ENCODE data around the gene WDCP. TPM values are rescaled to one million over a fixed set of nuclear protein-coding genes. Genes with fewer than 3 reads are reported as not detected.
"Not testable (repeated sequence)": the region's sequence is repeated elsewhere in the genome, so short reads cannot be mapped to it uniquely, and the experiment has no call there.

Gene WDCP, protein sequence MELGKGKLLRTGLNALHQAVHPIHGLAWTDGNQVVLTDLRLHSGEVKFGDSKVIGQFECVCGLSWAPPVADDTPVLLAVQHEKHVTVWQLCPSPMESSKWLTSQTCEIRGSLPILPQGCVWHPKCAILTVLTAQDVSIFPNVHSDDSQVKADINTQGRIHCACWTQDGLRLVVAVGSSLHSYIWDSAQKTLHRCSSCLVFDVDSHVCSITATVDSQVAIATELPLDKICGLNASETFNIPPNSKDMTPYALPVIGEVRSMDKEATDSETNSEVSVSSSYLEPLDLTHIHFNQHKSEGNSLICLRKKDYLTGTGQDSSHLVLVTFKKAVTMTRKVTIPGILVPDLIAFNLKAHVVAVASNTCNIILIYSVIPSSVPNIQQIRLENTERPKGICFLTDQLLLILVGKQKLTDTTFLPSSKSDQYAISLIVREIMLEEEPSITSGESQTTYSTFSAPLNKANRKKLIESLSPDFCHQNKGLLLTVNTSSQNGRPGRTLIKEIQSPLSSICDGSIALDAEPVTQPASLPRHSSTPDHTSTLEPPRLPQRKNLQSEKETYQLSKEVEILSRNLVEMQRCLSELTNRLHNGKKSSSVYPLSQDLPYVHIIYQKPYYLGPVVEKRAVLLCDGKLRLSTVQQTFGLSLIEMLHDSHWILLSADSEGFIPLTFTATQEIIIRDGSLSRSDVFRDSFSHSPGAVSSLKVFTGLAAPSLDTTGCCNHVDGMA
- 13.7 and 14.6 TPM in 2 replicates for total RNA-seq (2014; rRNA removed; shearing (Covaris generic))
- 10.1 and 11.6 TPM in 2 replicates for polyA plus RNA-seq (2015; cell fraction: cytosol; rRNA removed)
- 20.7 and 21.1 TPM in 2 replicates for polyA plus RNA-seq (2015; cell fraction: nucleus; rRNA removed)

DNA sequence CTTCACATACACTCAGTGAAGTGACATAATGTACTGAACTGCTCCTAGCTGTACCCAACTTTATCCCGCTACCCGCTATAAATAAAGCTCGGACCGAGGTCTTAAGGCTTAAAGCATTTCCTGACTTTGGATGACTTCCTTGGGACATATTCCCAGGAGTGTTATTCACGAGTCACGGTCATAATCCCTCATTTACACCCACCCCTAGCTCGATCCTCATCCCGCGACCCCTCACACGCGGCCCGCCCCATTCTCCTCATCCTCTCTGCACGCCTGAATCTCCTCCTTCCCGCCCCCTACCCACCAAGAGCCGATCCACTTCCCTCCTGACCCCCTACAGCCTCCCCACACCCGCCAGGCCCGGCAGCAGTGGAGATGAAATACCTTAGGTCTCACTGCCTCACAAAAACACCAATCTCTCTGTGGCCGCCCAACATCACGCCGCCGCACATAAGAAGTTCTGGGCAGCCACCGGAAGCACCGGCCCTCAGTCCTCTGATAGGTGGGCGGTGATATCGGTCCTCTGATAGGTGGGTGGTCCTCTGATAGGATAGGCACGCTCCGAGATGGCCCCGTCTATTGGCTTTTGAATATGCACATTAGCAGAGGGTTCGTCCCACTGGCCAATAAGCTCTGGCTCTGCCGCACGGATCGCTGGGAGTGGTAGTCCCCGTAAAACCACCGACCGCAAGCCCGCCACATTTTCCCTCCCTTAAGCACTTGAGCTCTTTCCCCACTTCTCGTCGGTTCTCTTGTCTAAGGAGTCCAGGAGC lies at the start of gene WDCP:
Gene WDCP (minus strand): TSS at position 462 of the 773 bp plus-strand sequence. CDS start 7,897 bp downstream, outside the sequence.
- DNase-seq (ENCODE audit: low read depth), result peak; percentile 99

DNA sequence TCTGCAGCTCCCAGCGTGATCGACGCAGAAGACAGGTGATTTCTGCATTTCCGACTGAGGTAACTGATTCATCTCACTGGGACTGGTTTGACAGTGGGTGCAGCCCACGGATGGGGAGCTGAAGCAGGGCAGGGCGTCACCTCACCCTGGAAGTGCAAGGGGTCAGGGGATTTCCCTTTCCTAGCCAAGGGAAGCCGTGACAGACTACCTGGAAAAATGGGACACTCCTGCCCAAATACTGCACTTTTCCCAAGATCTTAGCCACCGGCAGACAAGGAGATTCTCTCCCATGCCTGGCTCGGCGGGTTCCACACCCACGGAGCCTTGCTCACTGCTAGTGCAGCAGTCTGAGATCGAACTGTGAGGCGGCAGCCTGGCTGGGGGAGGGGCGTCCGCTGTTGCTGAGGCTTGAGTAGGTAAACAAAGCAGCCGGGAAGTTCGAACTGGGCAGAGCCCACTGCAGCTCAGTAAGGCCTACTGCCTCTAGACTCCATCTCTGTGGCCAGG lies 48.0 kb upstream of the WDCP start:
- not testable (repeated sequence) for DNase-seq (ENCODE audit: low read depth)

DNA sequence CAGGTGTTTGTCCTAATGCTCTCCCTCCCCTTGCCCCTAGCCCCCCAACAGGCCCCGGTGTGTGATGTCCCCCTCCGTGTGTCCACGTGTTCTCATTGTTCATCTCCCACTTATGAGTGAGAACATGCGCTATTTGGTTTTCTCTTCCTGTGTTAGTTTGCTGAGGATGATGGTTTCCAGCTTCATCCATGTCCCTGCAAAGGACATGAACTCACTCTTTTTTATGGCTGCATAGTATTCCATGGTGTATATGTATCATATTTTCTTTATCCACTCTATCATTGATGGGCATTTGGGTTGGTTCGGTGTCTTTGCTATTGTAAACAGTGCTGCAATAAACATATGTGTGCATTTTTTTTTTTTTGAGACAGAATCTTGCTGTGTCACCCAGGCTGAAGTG lies 46.1 kb upstream of the WDCP start:
- not testable (repeated sequence) for DNase-seq (ENCODE audit: low read depth)

DNA sequence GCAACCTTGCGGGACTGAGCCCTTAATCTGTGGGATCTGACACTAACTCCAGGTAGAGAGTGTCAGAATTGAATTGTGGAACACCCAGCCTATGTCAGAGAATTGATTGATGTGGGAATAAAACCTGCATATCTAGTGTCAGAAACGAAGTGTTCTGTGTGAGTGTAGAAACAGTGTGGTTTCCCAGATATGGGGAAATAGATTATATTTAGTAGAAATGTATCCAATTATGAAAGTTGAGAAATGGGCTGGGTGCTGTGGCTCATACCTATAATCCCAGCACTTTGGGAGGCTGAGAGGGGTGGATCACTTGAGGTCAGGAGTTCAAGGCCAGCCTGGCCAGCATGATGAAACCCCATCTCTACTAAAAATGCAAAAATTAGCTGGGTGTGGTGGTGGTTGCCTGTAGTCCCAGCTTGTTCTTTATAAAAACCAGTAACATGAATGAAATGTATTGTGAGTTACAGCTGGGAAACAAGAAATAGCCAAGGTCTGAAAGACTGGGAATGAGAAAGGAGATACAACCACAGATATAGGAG lies 41.7 kb upstream of the WDCP start:
- DNase-seq (ENCODE audit: low read depth), result no peak

DNA sequence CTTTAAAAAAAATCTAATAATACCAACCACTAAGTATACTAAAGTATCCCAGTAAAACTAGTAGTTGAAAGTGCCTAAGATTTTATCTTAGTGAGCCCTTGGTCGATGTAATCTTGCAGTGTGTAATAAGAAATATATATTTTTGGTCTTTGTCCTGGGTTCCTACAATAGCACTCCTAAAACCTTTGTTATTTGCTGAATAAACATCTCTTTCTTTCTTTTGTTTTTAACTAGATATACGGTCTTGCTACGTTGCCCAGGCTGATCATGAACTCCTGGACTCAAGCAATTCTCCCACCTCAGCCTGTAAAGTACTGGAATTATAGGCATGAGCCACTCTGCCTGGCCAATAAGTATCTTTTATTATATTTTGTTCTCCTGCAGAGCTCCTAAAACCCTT lies 39.8 kb upstream of the WDCP start:
- DNase-seq (ENCODE audit: low read depth), result no peak

DNA sequence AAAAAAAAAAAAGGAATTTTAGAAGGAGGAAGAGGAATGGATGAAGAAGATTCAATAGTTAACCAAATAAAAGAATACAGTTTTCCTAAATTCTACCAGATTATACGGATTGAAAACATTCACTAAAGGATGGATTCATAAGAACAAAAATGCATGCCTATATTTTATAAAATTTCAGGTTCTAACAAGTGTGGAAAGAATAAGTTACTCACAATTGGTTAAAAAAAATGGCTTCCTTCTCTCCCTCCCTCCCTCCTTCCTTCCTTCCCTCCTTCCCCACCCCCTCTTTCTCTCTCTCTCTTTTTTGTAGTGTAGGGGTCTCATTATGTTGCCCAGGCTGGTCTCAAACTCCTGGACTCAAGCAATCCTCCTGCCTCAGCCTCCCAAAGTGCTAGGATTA lies 39.0 kb upstream of the WDCP start:
- DNase-seq (ENCODE audit: low read depth), result no peak

DNA sequence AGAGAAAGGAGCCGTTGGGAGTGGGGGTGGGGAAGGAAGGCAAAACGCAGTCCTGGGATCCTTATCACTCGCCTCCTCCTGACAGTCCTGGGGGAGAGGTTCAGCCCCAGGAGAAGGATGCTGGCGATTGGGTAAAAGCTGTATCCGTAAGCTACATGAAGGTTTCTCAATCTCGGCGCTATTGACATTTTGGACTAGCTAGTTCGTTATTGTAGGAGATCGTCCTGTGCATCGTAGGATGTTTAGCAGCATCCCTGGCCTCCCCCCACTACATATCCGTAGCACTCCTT lies 38.0 kb upstream of the WDCP start:
- no peak for DNase-seq (ENCODE audit: low read depth)

DNA sequence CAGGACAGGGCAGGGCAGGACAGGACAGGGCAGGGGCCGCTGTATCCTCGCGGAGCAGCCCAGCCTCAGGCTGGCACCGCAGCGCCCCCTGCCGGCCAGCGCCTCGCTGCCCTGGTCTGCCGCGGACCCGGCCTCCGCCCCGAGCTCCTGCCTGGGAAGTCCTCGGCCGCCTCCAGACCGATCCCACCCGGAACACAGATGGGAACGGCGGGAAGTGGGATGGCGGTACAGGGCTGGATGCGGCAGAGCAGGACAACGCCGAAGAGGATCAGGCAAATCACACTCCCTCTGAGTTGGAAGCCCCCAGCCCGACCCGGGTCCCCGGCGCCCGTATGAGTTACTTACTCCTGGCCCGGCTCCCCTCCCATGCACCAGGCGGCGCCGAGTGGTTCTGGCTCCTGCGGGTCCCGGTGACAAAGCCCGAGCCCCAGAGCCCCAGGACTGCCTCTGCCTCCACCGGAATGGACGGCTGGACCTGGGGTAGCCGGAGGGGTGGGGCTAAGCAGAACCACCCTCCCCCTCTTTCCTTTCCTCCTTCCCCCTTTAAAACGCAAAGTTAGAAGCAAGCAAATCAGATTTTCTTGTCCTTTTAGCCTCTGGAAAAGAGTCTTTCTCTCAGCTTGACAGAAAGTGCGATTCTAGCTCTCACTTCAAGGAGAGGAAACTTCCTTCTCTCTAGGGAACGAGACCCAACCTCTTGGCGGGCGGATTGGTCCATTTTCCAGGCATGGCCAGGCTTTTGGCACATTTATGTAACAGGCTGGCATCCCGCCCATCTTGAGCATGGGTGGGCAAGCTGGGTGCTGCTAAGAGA lies 37.4 kb upstream of the WDCP start, which contains the start of gene TP53I3:
Gene TP53I3 (minus strand): TSS at position 449 of the 814 bp plus-strand sequence. CDS start 508 bp downstream, outside the sequence.
- DNase-seq (ENCODE audit: low read depth), result peak; percentile 92

DNA sequence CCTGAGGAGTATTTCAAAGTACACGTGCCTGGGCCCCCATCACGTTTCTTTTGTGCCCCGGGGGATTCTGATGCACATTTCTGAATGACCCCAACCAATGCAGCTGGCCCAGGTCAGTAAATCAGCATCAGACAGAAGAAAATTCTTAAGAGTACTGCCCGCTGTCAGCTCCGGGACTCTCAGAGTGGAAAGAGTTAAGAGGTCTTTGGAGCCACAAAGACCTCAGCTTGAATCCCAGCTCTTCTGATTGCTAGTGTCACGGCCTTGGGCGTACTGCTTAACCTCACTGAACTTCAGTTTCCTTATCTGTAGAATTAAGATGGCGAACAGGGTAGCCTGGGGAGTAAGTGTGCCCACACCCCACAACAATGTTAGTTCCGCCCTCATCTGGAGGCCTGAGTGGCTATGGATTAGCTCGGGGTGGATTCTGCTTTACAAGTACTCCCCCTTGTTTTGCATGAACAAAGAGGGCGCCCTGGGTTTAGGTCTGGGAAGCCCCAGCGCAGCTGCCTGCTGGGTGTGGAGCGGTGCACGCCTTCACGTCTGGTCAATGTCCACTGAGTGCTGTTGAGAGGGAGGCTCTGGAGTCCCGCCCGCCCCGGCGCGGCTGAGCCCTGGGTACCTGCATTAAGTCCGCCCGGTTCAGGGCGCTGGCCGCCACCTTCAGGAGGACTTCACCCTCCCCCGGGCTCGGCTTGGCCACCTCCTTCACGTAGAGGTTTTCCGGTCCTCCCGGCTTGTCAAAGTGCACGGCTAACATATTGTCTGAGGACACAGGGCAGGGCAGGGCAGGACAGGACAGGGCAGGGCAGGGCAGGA lies 36.6 kb upstream of the WDCP start:
- DNase-seq (ENCODE audit: low read depth), result peak; percentile 92

DNA sequence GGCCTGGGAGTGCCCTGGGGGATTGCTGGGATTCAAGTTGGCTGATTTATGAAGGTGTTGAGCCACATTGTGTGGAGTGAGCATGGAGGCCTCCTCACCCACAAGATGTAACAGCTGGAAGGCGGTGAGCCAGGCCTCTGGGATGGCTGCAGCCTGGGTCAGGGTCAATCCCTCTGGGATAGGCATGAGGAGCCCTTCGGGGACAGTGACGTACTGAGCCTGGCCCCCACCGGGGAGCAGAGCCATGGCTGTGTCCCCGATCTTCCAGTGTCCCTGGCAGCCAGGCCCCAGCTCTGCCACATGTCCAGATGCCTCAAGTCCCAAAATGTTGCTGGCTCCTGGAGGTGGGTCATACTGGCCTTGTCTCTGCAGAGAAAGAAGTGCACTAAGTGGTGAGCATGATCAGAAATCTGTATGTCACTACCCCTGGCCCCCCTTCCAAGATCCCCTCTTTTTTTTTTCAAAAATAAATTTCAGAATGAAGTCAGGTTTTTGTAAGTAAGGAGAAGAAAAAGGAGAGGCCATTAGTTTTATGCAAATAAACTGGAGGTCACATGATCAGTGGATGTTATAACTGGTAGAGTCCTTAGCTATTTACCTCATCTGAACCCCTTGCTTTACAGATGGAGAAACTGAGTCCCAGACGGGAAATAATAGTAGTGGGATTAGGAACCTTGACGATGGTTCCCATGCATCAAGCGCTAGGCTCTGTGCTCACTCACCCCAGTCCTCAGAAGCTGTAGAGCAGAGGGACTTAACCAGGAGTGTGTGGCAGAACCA lies 35.8 kb upstream of the WDCP start:
- no peak for DNase-seq (ENCODE audit: low read depth)

DNA sequence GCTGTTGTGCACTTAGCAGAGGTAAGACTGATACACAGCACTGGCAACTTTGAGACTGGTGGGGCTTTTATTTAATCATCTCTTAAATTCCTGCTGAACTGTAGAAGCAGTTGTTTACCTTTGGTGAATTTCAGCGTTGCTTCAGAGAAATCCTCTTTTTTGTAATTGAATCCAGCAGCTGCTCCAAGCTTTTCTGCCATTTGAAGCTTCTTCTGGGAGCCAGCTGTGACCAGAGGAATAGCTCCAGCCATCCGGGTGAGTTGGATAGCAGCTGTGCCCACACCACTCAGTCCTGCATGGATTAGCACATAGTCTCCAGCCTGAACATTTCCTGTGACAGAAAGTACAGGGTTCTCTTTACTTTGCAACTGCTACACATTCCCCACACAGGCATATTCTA lies 33.5 kb upstream of the WDCP start:
- DNase-seq (ENCODE audit: low read depth), result no peak

DNA sequence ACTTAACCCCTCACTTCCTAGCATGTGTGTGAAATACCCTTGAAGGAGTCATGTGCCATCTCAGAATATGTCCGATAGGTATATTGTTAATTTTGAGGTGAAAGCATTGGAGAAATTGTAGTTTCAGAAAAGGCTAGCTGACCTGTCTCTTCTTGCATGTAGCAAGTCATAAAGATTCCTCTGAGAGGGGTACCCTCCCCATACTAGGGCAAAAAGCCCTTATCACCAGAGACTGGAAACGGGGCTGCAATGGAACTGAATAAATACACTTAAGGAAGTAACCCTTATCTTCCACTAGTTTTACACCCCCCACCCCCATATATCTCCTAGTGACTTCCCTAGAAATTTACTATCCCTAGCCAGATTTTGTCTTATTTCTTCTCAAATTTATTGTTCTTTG lies 30.7 kb upstream of the WDCP start:
- no peak for DNase-seq (ENCODE audit: low read depth)

DNA sequence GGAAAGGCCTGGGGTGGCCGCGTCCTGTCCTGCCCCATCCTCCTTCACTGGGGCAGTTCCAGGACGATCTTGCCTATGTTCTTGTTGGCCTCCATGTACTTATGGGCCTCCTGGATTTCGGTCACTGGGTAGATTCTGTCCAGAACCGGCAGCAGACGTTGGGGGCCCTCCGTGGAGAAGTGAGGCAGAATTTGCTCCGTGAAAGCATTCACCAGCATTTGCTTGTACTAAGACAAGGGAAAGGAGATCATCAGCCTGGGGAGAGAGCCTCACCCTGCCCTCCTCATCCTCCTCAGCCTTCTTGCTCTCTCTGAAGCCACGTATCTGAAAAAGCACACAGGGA lies 30.3 kb upstream of the WDCP start:
- DNase-seq (ENCODE audit: low read depth), result no peak

DNA sequence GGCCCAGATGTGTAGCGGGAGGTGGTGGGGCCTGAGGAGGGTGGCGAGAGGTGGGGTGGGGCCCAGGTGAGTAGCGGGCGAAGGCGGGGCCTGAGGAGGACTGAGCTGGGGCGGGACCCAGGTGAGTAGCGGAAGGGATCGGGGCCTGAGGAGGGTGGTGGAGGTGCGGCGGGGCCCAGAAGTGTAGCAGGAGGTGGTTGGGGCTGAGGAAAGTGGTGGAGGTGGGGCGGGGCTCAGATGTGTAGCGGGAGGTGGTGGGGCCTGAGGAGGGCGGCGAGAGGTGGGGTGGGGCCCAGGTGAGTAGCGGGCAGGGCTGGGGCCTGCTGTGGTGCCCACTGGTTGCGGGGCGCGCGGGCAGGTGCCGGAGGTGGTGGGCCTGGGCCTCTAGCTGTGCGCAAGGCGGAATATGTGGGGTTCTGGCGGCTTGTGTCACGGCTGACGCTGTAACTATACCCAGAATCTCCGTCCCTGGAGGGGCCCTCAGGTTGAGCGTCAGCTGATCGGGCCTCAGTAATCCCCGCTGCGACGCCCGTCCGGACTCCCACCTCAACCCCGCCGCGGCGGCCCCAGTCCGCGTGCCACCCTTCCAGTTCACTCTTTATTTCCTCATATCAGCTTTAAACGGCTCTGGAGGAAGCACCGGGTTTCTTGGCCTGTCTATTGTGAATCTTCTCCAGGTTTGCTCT lies 29.8 kb upstream of the WDCP start:
- DNase-seq (ENCODE audit: low read depth), result no peak

DNA sequence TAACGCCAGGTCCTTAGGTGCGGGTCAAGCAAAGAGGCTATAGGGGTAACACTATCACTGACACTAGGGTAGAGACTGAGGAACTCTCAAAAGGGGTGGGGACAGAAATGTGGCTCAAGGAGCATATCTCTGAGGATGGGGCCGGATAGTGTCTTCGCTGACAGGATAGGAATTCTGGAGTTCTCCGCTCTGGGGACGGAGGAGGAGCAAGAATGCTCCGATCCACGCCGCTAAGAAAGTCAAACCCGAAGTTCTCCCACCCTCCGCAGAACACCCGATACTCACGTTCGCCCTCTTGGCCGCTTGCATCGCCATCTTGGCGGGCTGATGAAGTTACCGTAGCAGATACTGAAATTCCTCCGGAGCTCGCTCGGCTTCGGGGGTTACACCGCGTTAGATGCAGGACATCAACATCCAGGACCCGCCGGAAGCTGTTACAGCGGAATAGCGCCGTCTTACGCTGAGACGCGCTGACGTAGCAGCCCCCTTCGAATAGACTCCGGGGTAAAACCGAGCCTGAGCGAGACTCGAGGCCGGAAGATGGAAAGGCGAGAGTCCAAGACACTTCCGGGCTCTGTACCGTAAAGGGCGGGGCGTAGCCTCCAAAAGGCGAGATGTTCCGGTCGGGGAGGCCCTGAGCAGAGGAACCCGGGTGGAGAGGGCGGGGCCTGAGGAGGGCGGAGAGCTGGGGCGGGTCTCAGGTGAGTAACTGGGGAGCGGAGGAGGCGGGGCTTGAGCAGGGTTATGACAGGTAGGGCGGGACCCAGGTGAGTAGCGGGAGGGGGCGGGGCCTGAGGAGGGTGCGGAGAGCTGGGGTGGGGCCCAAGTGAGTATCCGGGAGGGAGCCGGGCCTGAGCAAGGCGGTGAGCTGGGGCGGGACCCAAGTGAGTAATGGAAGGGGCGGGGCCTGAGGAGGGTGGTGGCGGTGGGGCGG lies 29.0 kb upstream of the WDCP start, which contains the start of gene SF3B6:
Gene SF3B6 (minus strand): TSS at position 412 of the 934 bp plus-strand sequence. CDS start 97 bp downstream, at position 315.
- peak; percentile 98 for DNase-seq (ENCODE audit: low read depth)

DNA sequence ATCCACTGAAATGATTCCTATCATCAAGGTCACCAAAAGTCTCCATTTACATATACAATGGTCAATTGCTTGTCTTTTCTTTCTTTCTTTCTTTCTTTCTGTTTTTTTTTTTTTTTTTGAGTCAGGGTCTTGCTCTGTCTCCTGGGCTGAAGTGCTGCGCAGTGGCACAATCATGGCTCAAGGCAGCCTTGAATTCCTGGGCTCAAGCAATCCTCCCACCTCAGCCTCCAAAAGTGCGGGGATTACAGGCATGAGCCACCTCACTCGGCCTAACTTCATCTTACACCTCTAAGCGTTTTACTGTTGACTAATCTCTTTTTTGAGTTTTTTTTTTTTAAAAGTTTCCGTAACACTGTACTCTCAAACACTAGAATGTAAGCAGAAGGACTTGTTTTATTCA lies 28.1 kb upstream of the WDCP start:
- no peak for DNase-seq (ENCODE audit: low read depth)

DNA sequence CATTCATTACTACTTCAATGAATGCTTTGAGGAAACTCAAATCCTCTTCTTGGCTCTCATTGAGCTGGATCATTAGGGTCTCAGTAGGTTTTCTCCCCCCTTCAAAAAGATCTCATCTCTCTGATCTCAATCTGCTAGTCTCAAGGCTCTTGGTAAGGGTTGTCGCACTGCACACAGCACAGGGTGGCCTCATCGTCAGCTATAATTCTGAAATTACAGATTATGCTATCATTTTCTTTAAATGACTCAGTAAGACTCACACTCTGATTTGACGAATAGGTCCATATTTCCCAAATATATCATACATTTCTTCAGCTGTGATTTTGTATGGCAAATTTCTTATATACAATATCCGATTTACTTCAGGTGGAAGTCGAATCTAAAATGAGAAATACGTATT lies 26.6 kb upstream of the WDCP start:
- no peak for DNase-seq (ENCODE audit: low read depth)
